Prostate gland (tissue), 2 donors: ENCODE results near the gene CCDC85A.

Experiments used
- POLR2AphosphoS5 ChIP-seq: sonication (generic); formaldehyde crosslinking; IDR thresholded peaks from one replicate; pipeline ENCODE4 v1.6.1; 2017; ENCODE audit warnings: antibody characterized with exemption
- TF ChIP-seq, protein P1 (sequence below), 4 experiments: fragments of 200-600 bp in 2 of 4; fragments of 450-650 bp in 2 of 4; sonication (generic) in 2 of 4; IDR thresholded peaks; 1 replicate in 3 of 4; 2 replicates in 1 of 4; pipeline ENCODE4 v1.5.1; 2016 to 2019; ENCODE audit warnings: antibody characterized with exemption in 4 of 4, mild to moderate bottlenecking in 2 of 4, moderate library complexity in 2 of 4

DNA sequence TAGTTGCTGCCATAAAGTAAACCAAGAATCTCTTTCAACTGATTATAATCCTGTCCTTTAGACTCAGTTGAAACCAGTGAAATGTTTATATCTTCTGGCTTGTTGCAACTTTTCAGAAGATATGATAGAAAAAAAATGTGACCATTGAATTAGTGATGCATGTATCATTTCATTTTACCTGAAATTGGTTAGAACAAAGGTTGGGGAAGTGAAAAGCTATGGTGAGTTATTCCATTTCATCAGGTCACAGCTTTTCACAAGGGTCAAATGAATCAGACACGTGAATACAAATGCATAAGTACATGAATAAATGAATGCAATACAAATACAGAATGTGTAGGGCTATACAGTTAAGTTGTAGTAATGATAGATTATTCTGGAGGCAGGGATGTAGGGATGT, 15.1 kb downstream of the CCDC85A start:
- no peak for TF ChIP-seq POLR2AphosphoS5
- TF ChIP-seq, protein P1, sequence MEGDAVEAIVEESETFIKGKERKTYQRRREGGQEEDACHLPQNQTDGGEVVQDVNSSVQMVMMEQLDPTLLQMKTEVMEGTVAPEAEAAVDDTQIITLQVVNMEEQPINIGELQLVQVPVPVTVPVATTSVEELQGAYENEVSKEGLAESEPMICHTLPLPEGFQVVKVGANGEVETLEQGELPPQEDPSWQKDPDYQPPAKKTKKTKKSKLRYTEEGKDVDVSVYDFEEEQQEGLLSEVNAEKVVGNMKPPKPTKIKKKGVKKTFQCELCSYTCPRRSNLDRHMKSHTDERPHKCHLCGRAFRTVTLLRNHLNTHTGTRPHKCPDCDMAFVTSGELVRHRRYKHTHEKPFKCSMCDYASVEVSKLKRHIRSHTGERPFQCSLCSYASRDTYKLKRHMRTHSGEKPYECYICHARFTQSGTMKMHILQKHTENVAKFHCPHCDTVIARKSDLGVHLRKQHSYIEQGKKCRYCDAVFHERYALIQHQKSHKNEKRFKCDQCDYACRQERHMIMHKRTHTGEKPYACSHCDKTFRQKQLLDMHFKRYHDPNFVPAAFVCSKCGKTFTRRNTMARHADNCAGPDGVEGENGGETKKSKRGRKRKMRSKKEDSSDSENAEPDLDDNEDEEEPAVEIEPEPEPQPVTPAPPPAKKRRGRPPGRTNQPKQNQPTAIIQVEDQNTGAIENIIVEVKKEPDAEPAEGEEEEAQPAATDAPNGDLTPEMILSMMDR (IDR thresholded peaks at IDR 0.05), result no peak
